Fibroblast of villous mesenchyme (primary cell): ENCODE measurements around the gene ALDH9A1. TPM values are rescaled to one million over a fixed set of nuclear protein-coding genes. Genes with fewer than 3 reads are reported as not detected.

ENCODE experiments used
- DNase-seq: peaks from one replicate; pipeline ENCODE4 v3.0.0-alpha.2; 2010; ENCODE audit warnings: low read depth
- H3K4me3 ChIP-seq: 2 replicates; pipeline ENCODE4 v1.5.1; 2011; ENCODE audit warnings: low read depth, mild to moderate bottlenecking, low read length
- CTCF ChIP-seq: IDR thresholded peaks from 2 replicates; pipeline ENCODE4 v1.5.1; 2012; ENCODE audit warnings: low read depth, mild to moderate bottlenecking, low read length; ENCODE audit not compliant: insufficient read depth
- total RNA-seq: library from RNA; depleted of rRNA; stranded (reverse); fragments of >200 nt; gene quantifications from 2 replicates; pipeline ENCODE4 v1.2.3, GENCODE V29; 2012

Gene ALDH9A1
- total RNA-seq, 1 donor, result 105 TPM

GRCh38 chr1:165616054-165616612, 82.2 kb downstream of the ALDH9A1 start:
- no peak for DNase-seq
- no peak overlapping the region for H3K4me3 ChIP-seq
- TF ChIP-seq CTCF, result no peak

Other genes with a start within 250 kb of the ALDH9A1 start
- gene LRRC52, start 154.6 kb downstream of the ALDH9A1 start, total RNA-seq, result not detected in 2 replicates
- gene MGST3, start 67.3 kb downstream of the ALDH9A1 start, total RNA-seq, result 126 and 135 TPM in 2 replicates
- gene TMCO1, start 70.3 kb upstream of the ALDH9A1 start, total RNA-seq, result 78.3 and 121 TPM in 2 replicates
- 97.6 and 122 TPM in 2 replicates for gene UCK2, start 129.1 kb upstream of the ALDH9A1 start, total RNA-seq